Measurements from ENCODE around the gene PTPN22. TPM values are rescaled to one million over a fixed set of nuclear protein-coding genes. Genes with fewer than 3 reads are reported as not detected.

The PTPN22 gene
- total RNA-seq, 2 donors from 2014 or later, result 0.55 to 1.1 TPM

- TF ChIP-seq POLR2AphosphoS5 (IDR thresholded peaks at IDR 0.05), result no peak
- no peak for TF ChIP-seq POLR2A (IDR thresholded peaks at IDR 0.05)
- TF ChIP-seq, protein P1, sequence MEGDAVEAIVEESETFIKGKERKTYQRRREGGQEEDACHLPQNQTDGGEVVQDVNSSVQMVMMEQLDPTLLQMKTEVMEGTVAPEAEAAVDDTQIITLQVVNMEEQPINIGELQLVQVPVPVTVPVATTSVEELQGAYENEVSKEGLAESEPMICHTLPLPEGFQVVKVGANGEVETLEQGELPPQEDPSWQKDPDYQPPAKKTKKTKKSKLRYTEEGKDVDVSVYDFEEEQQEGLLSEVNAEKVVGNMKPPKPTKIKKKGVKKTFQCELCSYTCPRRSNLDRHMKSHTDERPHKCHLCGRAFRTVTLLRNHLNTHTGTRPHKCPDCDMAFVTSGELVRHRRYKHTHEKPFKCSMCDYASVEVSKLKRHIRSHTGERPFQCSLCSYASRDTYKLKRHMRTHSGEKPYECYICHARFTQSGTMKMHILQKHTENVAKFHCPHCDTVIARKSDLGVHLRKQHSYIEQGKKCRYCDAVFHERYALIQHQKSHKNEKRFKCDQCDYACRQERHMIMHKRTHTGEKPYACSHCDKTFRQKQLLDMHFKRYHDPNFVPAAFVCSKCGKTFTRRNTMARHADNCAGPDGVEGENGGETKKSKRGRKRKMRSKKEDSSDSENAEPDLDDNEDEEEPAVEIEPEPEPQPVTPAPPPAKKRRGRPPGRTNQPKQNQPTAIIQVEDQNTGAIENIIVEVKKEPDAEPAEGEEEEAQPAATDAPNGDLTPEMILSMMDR (IDR thresholded peaks at IDR 0.05), result no peak
- no peak for DNase-seq (ENCODE audit: low spot score)
- intact Hi-C loops (cut with DNase I), result no loop called here
- H3K27me3 ChIP-seq (replicated peaks; ENCODE audit: insufficient read depth), result no peaks in the 10 kb centered on the region
- H3K4me1 ChIP-seq (replicated peaks), result no peaks in the 10 kb centered on the region
- no peaks in the 10 kb centered on the region for H3K36me3 ChIP-seq
- no peaks in the 10 kb centered on the region for H3K9me3 ChIP-seq
- H3K4me3 ChIP-seq, result no peak overlapping the region
- no peak overlapping the region for H3K27ac ChIP-seq
Observed at GRCh38 chr1:113899111-113899510, 27.6 kb upstream of the PTPN22 start.

GRCh38 chr1:113898241-113898814 is 26.8 kb upstream of the PTPN22 start:
- H3K27me3 ChIP-seq (replicated peaks; ENCODE audit: insufficient read depth), result no peaks in the 10 kb centered on the region
- 100% methylated on average over 1 of the region's 1 CpG for WGBS
- H3K9me3 ChIP-seq, result no peaks in the 10 kb centered on the region
- no peak overlapping the region for H3K27ac ChIP-seq
- TF ChIP-seq, protein P1 (IDR thresholded peaks at IDR 0.05), result no peak
- TF ChIP-seq POLR2A (IDR thresholded peaks at IDR 0.05) (no peak), POLR2AphosphoS5 (IDR thresholded peaks at IDR 0.05) (no peak)
- DNase-seq (ENCODE audit: low spot score), result no peak
- H3K4me1 ChIP-seq (replicated peaks), result no peaks in the 10 kb centered on the region
- intact Hi-C loops (cut with DNase I), result no loop called here
- no peak overlapping the region for H3K4me3 ChIP-seq
- H3K36me3 ChIP-seq, result no peaks in the 10 kb centered on the region

GRCh38 chr1:113895961-113896360 is 24.4 kb upstream of the PTPN22 start:
- Histone ChIP-seq H3K27ac (no peak overlapping the region), H3K36me3 (no peaks in the 10 kb centered on the region), H3K27me3 (replicated peaks; ENCODE audit: insufficient read depth) (no peaks in the 10 kb centered on the region), H3K9me3 (no peaks in the 10 kb centered on the region), H3K4me1 (replicated peaks) (no peaks in the 10 kb centered on the region), H3K4me3 (no peak overlapping the region)
- DNase-seq (ENCODE audit: low spot score), result no peak
- intact Hi-C loops (cut with DNase I), result no loop called here
- 73% methylated on average over 8 of the region's 8 CpGs for WGBS
- TF ChIP-seq, protein P1 (IDR thresholded peaks at IDR 0.05), result no peak
- TF ChIP-seq POLR2A (IDR thresholded peaks at IDR 0.05), result no peak
- no peak for TF ChIP-seq POLR2AphosphoS5 (IDR thresholded peaks at IDR 0.05)

- DNase-seq (ENCODE audit: low spot score), result no peak
- no peak overlapping the region for H3K4me3 ChIP-seq
- no peaks in the 10 kb centered on the region for H3K27me3 ChIP-seq (replicated peaks; ENCODE audit: insufficient read depth)
- no peaks in the 10 kb centered on the region for H3K4me1 ChIP-seq (replicated peaks)
- H3K27ac ChIP-seq, result no peak overlapping the region
- TF ChIP-seq, protein P1 (IDR thresholded peaks at IDR 0.05), result no peak
- TF ChIP-seq POLR2AphosphoS5 (IDR thresholded peaks at IDR 0.05), result no peak
- TF ChIP-seq POLR2A (IDR thresholded peaks at IDR 0.05), result no peak
- 84% methylated on average over 6 of the region's 6 CpGs for WGBS
- no peaks in the 10 kb centered on the region for H3K9me3 ChIP-seq
- intact Hi-C loops (cut with DNase I), result no loop called here
- H3K36me3 ChIP-seq, result no peaks in the 10 kb centered on the region
Observed at GRCh38 chr1:113895098-113895497, 23.6 kb upstream of the PTPN22 start.

GRCh38 chr1:113893267-113893666 is 21.8 kb upstream of the PTPN22 start:
- Histone ChIP-seq H3K27me3 (replicated peaks; ENCODE audit: insufficient read depth) (no peaks in the 10 kb centered on the region), H3K36me3 (no peaks in the 10 kb centered on the region), H3K4me1 (replicated peaks) (no peaks in the 10 kb centered on the region), H3K27ac (no peak overlapping the region), H3K9me3 (no peaks in the 10 kb centered on the region), H3K4me3 (no peak overlapping the region)
- 94% methylated on average over 3 of the region's 3 CpGs for WGBS
- DNase-seq (ENCODE audit: low spot score), result no peak
- TF ChIP-seq, protein P1 (IDR thresholded peaks at IDR 0.05), result no peak
- TF ChIP-seq POLR2A (IDR thresholded peaks at IDR 0.05) (no peak), POLR2AphosphoS5 (IDR thresholded peaks at IDR 0.05) (no peak)
- intact Hi-C loops (cut with DNase I), result no loop called here
